Stimulated activated CD4-positive, alpha-beta T cell treated with anti-CD3 and anti-CD28 coated beads, Interleukin-1b, Interleukin-23, amount 100 ng/mL, for 48 hours (primary cell): ENCODE results near the gene THADA.

ENCODE experiments used
- DNase-seq: peaks from one replicate; pipeline ENCODE4 v3.0.0-alpha.2; 2020

THADA gene

GRCh38 chr2:43230951-43231827 is 364.6 kb downstream of the THADA start:
- no peak for DNase-seq

DNA sequence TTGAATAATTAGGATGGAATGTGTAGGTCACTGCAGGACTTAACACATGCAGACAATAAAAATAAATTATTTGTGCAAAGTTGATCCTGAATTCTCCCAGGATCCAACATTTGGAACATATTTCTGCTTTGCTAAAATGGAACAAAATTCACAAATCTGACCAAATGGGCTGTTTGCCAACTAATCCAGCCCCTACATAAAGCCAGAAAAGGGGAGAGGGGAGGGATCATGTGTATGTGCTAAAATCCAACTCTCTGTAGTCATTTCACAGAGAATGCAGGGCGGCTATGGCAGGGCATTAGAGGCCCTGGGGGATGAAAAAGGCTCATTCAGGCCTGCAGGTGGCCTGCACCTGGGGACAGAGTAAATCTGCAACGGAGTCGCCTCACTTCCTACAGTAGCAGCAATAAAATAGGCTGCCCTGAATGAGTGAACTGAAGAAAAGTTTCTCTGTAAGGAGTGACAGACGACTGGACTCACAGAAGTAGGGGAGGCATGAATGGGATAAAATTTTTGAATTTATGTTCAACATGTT is 365.4 kb downstream of the THADA start:
- DNase-seq = no peak

- no peak for DNase-seq
These were observed 366.8 kb downstream of the THADA start for GRCh38 chr2:43228756-43229659.

DNA sequence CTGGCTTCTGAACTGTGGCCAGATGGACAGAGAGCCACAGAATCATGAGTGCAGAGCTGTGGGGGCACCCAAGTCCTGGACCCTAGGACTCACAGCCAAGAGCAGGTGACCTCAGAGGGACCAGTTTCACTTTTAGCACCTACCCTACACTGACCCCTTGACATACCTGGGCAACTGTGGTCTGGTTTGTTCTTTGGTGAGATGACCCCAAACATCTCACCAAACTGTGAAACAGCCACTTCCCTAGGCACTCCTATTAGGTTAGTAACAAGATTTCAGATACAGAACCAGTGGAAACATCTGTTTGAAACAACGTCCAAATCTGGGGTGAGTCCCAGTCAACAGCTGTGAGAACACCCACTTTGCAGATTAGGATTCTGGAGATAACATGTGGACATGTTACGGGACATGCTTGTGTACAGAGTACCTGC is 367.5 kb downstream of the THADA start:
- DNase-seq = no peak

DNA sequence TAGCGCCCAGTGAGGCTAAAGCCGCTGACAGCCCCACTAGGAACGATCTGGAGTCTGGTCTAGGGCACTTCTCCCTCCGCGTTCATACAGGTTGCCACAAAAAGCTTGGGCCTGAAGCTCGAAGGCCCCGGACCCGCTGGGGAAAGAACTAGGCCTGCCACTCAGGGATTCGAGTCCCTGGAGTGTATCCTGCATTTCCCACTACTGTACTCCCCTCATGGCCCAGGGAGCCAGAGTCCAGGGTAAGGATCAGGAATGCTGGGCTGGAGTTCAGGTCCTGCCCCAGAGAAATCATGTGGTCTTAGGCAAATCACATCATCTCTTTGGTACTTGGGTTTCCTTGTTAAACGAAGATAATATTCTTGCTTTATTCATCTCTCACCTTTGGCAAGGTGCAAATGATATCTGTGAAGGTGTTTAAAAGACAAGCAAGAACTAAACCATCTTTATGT is 368.0 kb downstream of the THADA start:
- DNase-seq = no peak

DNA sequence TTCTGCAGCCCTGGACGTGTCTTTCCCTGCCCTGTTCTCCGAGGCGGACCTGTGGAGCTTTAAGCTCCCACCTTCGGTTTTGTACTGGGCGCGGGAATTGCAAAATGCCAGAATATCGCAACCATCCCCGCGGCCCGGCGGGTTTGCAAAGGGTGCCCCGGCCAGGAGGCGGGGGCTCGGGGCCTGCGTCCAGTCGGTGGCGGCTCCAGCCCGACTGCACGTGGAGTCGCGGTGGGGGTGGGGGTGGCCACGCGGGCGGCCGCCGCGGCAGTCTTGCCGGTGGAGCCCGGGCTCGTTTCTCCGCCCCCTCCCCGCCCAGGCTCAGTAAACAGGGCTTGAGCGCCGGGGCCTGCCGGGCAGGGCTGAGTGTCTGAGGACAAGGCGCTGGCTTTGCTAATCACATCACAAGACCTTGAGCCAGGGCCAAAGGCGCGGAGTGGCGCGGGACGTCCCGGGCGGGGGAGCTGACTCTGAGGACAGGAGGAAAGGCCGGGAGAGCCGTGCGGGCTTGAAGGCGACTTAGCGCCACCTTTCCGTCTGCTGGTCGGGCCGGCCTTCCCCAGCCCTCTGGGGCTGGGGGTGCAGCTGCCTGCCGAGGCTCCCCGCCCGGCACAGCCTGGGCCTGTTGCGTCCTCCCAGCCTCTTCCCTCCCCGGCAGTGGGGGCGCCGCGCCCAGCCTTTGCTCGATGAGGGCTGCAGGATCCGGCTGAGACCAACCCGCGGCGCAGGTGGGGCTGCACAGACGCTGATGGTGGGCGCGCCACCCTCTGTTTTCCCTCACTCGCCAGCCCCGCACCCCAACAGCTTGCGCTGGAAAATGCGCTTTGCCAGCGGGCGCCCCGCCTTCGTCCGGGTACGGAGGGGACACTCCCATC is 368.6 kb downstream of the THADA start:
- peak; percentile 63 for DNase-seq

DNA sequence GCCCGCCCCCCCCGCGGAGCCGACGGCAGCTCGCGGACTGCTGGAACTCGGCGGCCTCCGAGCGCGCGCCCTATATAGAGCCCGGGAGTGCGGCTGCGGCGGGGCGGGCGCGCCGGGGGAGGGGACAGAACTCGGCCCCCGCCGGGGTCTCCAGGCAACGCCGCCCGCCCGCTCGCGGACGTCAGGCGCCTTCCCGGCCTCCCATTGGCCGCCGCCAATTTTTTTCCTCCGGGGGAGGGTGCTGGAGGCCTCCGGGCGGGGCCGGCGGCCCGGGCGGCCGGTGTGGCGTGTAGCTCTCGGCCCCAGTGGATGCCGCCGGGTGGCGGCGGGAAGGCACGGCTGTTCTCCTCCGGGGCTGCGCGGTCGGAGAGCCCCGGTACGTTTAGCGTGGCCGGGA is 369.3 kb downstream of the THADA start, which contains the start of gene ZFP36L2:
Gene ZFP36L2, minus strand, starts transcription at position 49 of the 397 bp plus-strand sequence. CDS start 291 bp downstream, outside the sequence.
- DNase-seq = peak; percentile 94

GRCh38 chr2:43225788-43226557 is 369.9 kb downstream of the THADA start:
- peak; percentile 56 for DNase-seq

DNA sequence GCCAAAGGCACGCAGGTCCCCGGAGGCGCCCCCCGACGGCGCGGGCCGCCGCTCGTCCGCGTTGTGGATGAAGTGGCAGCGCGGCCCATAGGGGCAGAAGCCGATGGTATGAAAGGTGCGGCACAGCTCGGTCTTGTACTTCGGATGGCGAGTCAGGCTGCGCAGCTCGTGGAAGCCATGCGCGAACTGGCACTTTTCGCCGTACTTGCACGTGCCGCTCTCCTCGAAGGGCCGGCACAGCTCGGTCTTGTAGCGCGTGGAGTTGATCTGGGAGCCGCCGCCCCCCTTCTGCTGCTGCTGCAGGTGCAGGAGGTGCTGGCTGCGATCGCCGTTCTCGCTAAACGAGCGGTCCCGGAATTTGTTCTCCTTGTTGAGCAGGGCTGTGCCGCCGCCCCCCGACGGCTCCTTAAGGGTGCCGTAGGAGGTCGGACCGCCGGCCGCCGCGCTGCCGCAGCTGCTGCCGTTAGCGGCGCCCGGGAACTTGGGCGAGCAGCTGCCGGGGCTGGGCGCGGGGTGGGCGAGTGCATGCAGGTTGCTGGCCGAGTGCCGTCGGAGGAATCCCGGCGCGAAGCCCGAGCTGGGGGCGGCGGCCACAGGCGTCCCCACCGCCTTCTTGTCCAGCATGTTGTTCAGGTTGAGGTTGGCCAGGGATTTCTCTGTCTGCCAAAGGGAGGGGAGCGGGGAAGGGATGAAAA is 370.6 kb downstream of the THADA start:
- peak; percentile 72 for DNase-seq

- DNase-seq = peak; percentile 42
These were observed 371.2 kb downstream of the THADA start for GRCh38 chr2:43224571-43225092.

DNA sequence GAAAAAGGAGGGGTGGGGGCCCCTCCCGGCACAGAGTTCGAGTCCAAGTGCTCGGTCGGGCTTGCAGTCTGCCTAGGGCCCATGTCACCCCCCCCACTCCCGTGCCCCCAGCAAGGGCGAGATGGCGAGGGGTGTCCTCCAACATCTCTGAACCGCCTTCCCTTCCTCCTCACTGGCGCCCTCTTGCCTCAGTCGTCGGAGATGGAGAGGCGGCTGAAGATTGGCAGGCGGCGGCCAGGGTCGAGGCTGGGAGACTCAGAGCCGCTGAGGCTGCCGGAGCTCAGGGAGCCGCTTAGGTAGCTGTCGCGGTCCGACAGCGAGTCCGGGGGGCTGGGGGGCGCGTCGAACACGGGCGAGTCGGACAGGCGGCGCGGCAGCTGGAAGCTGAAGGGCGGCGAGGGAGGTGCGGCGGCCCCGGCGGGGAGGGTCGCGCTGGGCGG is 371.7 kb downstream of the THADA start:
- DNase-seq = peak; percentile 80

- DNase-seq = no peak
These were observed 372.3 kb downstream of the THADA start for GRCh38 chr2:43223521-43224001.

GRCh38 chr2:43222475-43223309 is 373.1 kb downstream of the THADA start:
- DNase-seq = no peak

DNA sequence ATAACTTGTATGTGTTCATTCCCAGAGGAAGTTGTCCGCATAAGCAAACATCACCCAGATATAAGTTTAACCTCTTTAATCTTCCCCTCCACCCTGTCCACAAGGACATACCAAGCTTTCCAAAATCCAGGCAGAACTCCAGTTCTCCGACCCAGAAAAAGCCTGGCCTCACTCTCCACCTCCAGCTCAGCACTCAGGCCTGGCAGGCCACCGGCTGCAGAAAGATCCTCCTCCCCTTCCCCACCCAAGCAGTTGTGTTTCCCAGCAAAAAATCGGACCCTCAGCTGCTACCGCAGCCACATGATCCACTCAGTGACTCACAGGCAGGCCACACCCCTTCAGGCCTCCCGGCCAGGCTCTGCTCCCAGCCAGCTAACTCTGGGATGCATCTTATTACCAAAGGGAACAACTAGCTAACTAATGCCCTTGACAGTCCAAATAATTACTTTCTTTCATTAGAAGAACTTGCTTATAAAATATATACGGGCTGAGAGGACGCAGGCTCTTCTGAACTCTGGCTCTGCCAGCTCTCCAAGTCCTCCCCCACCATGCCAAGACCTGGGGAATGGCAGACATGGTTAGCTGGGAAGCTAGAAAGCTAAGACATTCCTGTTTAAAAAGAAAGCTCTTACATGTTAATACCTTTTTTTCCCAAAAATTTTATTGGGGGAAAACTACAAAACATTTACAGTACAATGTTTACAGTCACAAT is 373.9 kb downstream of the THADA start:
- DNase-seq = peak; percentile 60

- DNase-seq = peak; percentile 31
These were observed 374.6 kb downstream of the THADA start for GRCh38 chr2:43221124-43221762.

DNA sequence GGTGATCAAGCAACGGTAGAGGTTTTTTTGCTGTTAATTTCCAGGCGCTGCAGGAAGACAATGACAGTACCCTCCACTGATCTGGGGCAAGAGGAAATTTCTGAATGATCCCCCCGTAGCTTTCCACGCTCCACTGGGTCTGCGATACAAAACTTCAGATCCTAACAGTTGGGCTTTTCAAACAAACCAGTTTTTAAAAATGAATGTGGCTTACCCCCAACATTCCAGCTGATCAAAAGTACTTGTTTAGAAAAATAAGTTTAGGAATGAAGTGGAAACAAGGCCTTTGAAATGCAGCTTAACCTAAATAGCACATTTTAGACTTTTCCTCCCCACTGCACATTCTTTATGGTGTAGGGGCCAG is 375.1 kb downstream of the THADA start:
- no peak for DNase-seq

DNA sequence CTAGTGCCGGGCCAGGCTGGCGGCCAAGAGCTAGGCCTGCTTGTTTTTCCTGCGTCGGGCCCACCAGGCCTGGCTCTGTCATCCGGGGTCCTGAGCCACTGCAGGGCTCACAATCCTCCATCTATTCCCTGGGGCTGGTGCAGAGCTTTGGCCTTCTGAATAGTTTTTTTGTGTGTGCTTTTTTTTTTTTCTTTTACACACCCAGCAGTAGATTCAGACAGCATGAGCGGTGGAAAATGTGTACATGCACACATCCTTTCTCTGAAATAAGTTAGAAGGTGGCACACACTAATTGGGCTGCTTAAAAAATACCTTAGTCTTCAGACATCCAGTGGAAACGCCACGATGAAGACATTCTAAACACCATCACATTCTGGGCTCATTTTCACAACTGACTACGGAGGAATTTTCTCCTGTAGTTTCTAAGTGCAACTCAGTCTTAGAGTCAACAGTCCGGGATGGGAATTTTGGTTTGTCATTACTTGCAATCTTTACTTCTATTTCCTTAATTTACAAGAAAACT is 375.5 kb downstream of the THADA start:
- DNase-seq = no peak
